Fibroblast of villous mesenchyme (primary cell): ENCODE data around the gene THSD7B. TPM values are rescaled to one million over a fixed set of nuclear protein-coding genes. Genes with fewer than 3 reads are reported as not detected.

Source experiments
- DNase-seq: peaks from one replicate; pipeline ENCODE4 v3.0.0-alpha.2; 2010; ENCODE audit warnings: low read depth
- H3K4me3 ChIP-seq: 2 replicates; pipeline ENCODE4 v1.5.1; 2011; ENCODE audit warnings: low read depth, mild to moderate bottlenecking, low read length
- CTCF ChIP-seq: IDR thresholded peaks from 2 replicates; pipeline ENCODE4 v1.5.1; 2012; ENCODE audit warnings: low read depth, mild to moderate bottlenecking, low read length; ENCODE audit not compliant: insufficient read depth
- total RNA-seq: library from RNA; depleted of rRNA; stranded (reverse); fragments of >200 nt; gene quantifications from 2 replicates; pipeline ENCODE4 v1.2.3, GENCODE V29; 2012

THSD7B gene
- total RNA-seq, 1 donor, result 1.3 TPM

GRCh38 chr2:137115081-137115794 is 349.9 kb downstream of the THSD7B start:
- no peak for DNase-seq

GRCh38 chr2:137115795-137116089 is 350.4 kb downstream of the THSD7B start:
- no peak for TF ChIP-seq CTCF
- no peak overlapping the region for H3K4me3 ChIP-seq
- no peak for DNase-seq

More at GRCh38 chr2:137115081-137115794, 349.9 kb downstream of the THSD7B start:
- no peak overlapping the region for H3K4me3 ChIP-seq
- TF ChIP-seq CTCF, result no peak

- no peak overlapping the region for H3K4me3 ChIP-seq
- no peak for TF ChIP-seq CTCF
- DNase-seq, result no peak
Observed at GRCh38 chr2:137117385-137117784, 352.0 kb downstream of the THSD7B start.

- H3K4me3 ChIP-seq, result no peak overlapping the region
- DNase-seq, result peak; percentile 1
- TF ChIP-seq CTCF, result no peak
Observed at GRCh38 chr2:137118140-137118539, 352.8 kb downstream of the THSD7B start.

GRCh38 chr2:137123226-137123625 is 357.9 kb downstream of the THSD7B start:
- no peak for TF ChIP-seq CTCF
- DNase-seq, result no peak
- no peak overlapping the region for H3K4me3 ChIP-seq

GRCh38 chr2:137133225-137133624 is 367.9 kb downstream of the THSD7B start:
- no peak for DNase-seq
- TF ChIP-seq CTCF, result no peak
- H3K4me3 ChIP-seq, result no peak overlapping the region

- no peak for TF ChIP-seq CTCF
- H3K4me3 ChIP-seq, result no peak overlapping the region
- no peak for DNase-seq
Observed at GRCh38 chr2:137138263-137138662, 372.9 kb downstream of the THSD7B start.
